Keratinocyte (primary cell): ENCODE data around the gene MED25. TPM values are rescaled to one million over a fixed set of nuclear protein-coding genes. Genes with fewer than 3 reads are reported as not detected.

Experiments
- DNase-seq: peaks from one replicate; pipeline ENCODE4 v3.0.0-alpha.2; 2011; ENCODE audit warnings: low read depth, missing footprints, low spot score
- FAIRE-seq: peaks from 2 replicates; lab custom pipeline; 2011; peaks lifted over from hg19 to GRCh38; lab: Jason Lieb, UNC
- H2AFZ ChIP-seq: 2 replicates; pipeline ENCODE4 v1.6.0; 2012; ENCODE audit warnings: low read length, control low read depth, inconsistent platforms; ENCODE audit not compliant: control insufficient read depth
- H3K27ac ChIP-seq: 2 replicates; pipeline ENCODE4 v1.5.1; 2011; ENCODE audit warnings: low read length; ENCODE audit not compliant: control insufficient read depth, insufficient read depth
- H3K27me3 ChIP-seq: 3 replicates; pipeline ENCODE4 v1.6.0; 2011; ENCODE audit warnings: low read length; ENCODE audit not compliant: control insufficient read depth, insufficient read depth; ENCODE audit errors: extremely low read depth
- H3K36me3 ChIP-seq, 2 experiments: 2 replicates in 1 of 2; 3 replicates in 1 of 2; pipeline ENCODE4 v1.5.1; 2011; ENCODE audit warnings: low read length in 2 of 2, mild to moderate bottlenecking in 1 of 2; ENCODE audit not compliant: control insufficient read depth in 2 of 2, insufficient read depth in 2 of 2; ENCODE audit errors: extremely low read depth in 1 of 2
- H3K4me1 ChIP-seq: 3 replicates; pipeline ENCODE4 v1.5.1; 2011; ENCODE audit warnings: low read length; ENCODE audit not compliant: control insufficient read depth, insufficient read depth; ENCODE audit errors: extremely low read depth
- H3K4me2 ChIP-seq: 3 replicates; pipeline ENCODE4 v1.6.0; 2011; ENCODE audit warnings: low read depth, low read length; ENCODE audit not compliant: control insufficient read depth, insufficient read depth; ENCODE audit errors: extremely low read depth
- H3K4me3 ChIP-seq, 3 experiments: fragments of 200-600 bp in 1 of 3; sonication (generic) in 1 of 3; 2 replicates in 2 of 3; 3 replicates in 1 of 3; pipeline ENCODE4 v1.5.1; 2011 to 2016; ENCODE audit warnings: low read length in 3 of 3, mild to moderate bottlenecking in 3 of 3, control low read depth in 2 of 3, inconsistent platforms in 1 of 3, low read depth in 1 of 3, mixed read lengths in 1 of 3, mixed run types in 1 of 3, moderate library complexity in 1 of 3; ENCODE audit not compliant: control insufficient read depth in 2 of 3, insufficient read depth in 2 of 3; ENCODE audit errors: extremely low read depth in 1 of 3
- H3K79me2 ChIP-seq: 2 replicates; pipeline ENCODE4 v1.6.0; 2012; ENCODE audit warnings: low read length; ENCODE audit not compliant: control insufficient read depth, insufficient read depth
- H3K9ac ChIP-seq: 3 replicates; pipeline ENCODE4 v1.6.0; 2011; ENCODE audit warnings: low read length; ENCODE audit not compliant: control insufficient read depth, insufficient read depth; ENCODE audit errors: extremely low read depth
- H3K9me1 ChIP-seq: 3 replicates; pipeline ENCODE4 v1.6.0; 2011; ENCODE audit warnings: low read length; ENCODE audit not compliant: control insufficient read depth, insufficient read depth; ENCODE audit errors: extremely low read depth
- H3K9me3 ChIP-seq: 2 replicates; pipeline ENCODE4 v1.5.1; 2012; ENCODE audit warnings: low read depth, low read length; ENCODE audit not compliant: control insufficient read depth
- H4K20me1 ChIP-seq: 3 replicates; pipeline ENCODE4 v1.6.0; 2011; ENCODE audit warnings: low read length; ENCODE audit not compliant: control insufficient read depth, insufficient read depth; ENCODE audit errors: extremely low read depth
- CTCF ChIP-seq, 3 experiments: IDR thresholded peaks in 1 of 3; conservative IDR thresholded peaks in 1 of 3; optimal IDR thresholded peaks in 1 of 3; 2 replicates in 2 of 3; 3 replicates in 1 of 3; pipeline versions ENCODE3 to v1.5.1; 2011; ENCODE audit warnings: low read length in 3 of 3, mild to moderate bottlenecking in 3 of 3, moderate library complexity in 2 of 3, control low read depth in 1 of 3, inconsistent platforms in 1 of 3; ENCODE audit not compliant: insufficient read depth in 2 of 3; ENCODE audit errors: extremely low read depth in 1 of 3
- EZH2 ChIP-seq: IDR thresholded peaks from one replicate; pipeline ENCODE4 v1.6.1; 2012; ENCODE audit warnings: inconsistent platforms, mild to moderate bottlenecking, low read length, moderate library complexity
- dilution Hi-C: fragments of 300-500 bp; cut with MboI; formaldehyde crosslinking; loops from one replicate; pipeline ENCODE4 v1.7.0; 2020; ENCODE audit warnings: low sequenced_read_pairs; ENCODE audit not compliant: extremely low pct_ligation_motif_present
- polyA plus RNA-seq, 5 experiments: library from polyadenylated mRNA; depleted of rRNA in 3 of 5; stranded (reverse) in 3 of 5; stranded (forward) in 1 of 5; unstranded in 1 of 5; fragments of >200 nt; gene quantifications; 1 replicate in 1 of 5; 2 replicates in 3 of 5; 3 replicates in 1 of 5; pipeline versions ENCODE4 v1.2.1 to v1.2.3, GENCODE V29; 2011 to 2012; ENCODE audit warnings: missing spikeins in 2 of 5, low read depth in 1 of 5, low replicate concordance in 1 of 5

The MED25 gene
- polyA plus RNA-seq, 1 donor (not counting 4 experiments of a cell fraction or from before 2014, with no cell fraction given): 12.5 TPM

- no peak for TF ChIP-seq CTCF (optimal IDR thresholded peaks at IDR 0.05 in 1 of 3, IDR thresholded peaks at IDR 0.05 in 1 of 3, conservative IDR thresholded peaks at IDR 0.05 in 1 of 3; ENCODE audit: extremely low read depth in 1 of 3, insufficient read depth in 2 of 3, low read length in 3 of 3)
- no peak for TF ChIP-seq EZH2
- DNase-seq: no peak
- Histone ChIP-seq H3K9ac (no peak overlapping the region), H3K4me1 (peaks cover 4% of the 10 kb centered on the region), H3K36me3 (peaks cover 0 to 4% of the 10 kb centered on the region in 2 experiments), H3K27me3 (no peaks in the 10 kb centered on the region), H3K4me3 (no peak overlapping the region), H3K27ac (no peak overlapping the region), H3K9me1 (no peaks in the 10 kb centered on the region), H4K20me1 (no peaks in the 10 kb centered on the region), H3K79me2 (no peaks in the 10 kb centered on the region), H3K4me2 (no peak overlapping the region), H2AFZ (no peak overlapping the region), H3K9me3 (no peaks in the 10 kb centered on the region)
- dilution Hi-C loops: no loop called here
- FAIRE-seq: no peak
Measured at GRCh38 chr19:49843265-49843664, 25.2 kb downstream of the MED25 start.

- H3K9ac ChIP-seq: no peak overlapping the region
- no peaks in the 10 kb centered on the region for H4K20me1 ChIP-seq
- H3K27ac ChIP-seq: no peak overlapping the region
- no peak for FAIRE-seq
- H3K4me3 ChIP-seq: no peak overlapping the region
- H3K4me2 ChIP-seq: no peak overlapping the region
- no peak overlapping the region for H2AFZ ChIP-seq
- no peaks in the 10 kb centered on the region for H3K9me1 ChIP-seq
- H3K79me2 ChIP-seq: no peaks in the 10 kb centered on the region
- no peak for TF ChIP-seq EZH2
- TF ChIP-seq CTCF (optimal IDR thresholded peaks at IDR 0.05 in 1 of 3, IDR thresholded peaks at IDR 0.05 in 1 of 3, conservative IDR thresholded peaks at IDR 0.05 in 1 of 3; ENCODE audit: extremely low read depth in 1 of 3, insufficient read depth in 2 of 3, low read length in 3 of 3): no peak
- dilution Hi-C loops: no loop called here
- no peaks in the 10 kb centered on the region for H3K27me3 ChIP-seq
- no peaks in the 10 kb centered on the region for H3K36me3 ChIP-seq
- peaks cover 9% of the 10 kb centered on the region for H3K4me1 ChIP-seq
- no peak for DNase-seq
- no peaks in the 10 kb centered on the region for H3K9me3 ChIP-seq
Measured at GRCh38 chr19:49844138-49845095, 26.3 kb downstream of the MED25 start.
